ENCODE measurements around the gene KIFBP.
"Not testable (repeated sequence)": the region's sequence is repeated elsewhere in the genome, so short reads cannot be mapped to it uniquely, and the experiment has no call there.

GRCh38 chr10:68975936-68976473, 12.6 kb upstream of the KIFBP start:
- not testable (repeated sequence) for TF ChIP-seq POLR2A, CTCF (IDR thresholded peaks at IDR 0.05)
